NCI-H2196 treated with DMSO at 0.1 percent for 48 hours (cell line): ENCODE results near the gene RAB37.

Experiments
- DNase-seq: peaks from one replicate; lab custom pipeline; 2025; ENCODE audit not compliant: unreplicated experiment; lab: John Stamatoyannopoulos, UW

RAB37 gene

GRCh38 chr17:74728033-74728701, 8.9 kb upstream of the RAB37 start:
- DNase-seq: no peak

DNA sequence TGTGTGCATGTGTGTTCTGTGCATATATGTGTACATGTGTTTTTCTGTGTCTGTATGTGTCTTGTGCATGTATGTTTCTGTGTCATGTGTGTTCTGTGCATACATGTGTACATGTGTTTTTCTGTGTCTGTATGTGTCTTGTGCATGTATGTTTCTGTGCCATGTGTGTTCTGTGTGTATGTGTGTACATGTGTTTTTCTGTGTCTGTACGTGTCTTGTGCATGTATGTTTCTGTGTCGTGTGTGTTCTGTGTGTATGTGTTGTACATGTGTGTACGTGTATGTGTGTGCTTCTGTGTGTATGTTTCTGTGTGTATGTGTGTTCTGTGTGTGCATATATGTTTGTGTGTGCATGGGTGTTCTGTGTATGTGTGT, 8.4 kb upstream of the RAB37 start:
- no peak for DNase-seq

GRCh38 chr17:74729368-74729767, 7.7 kb upstream of the RAB37 start:
- DNase-seq: no peak

DNA sequence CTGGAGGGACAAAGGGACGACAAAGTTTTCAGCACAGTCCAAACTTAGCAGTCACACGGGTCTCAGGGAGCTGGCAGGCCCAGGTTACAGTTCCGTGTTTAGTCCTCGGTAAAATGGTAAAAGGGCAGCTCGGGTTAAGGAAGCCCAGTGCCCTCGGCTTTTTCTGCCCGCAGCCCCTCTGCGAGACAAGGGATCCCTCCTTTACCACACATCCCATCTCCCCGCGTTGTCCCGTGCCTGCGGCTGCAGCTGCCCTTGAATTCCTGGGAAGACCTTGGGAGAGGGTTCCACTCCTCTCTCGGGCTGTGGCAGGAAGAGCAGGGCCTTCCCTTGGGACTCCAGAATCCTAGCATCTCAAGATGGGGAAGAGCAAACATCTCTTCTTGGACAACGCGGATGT, 7.2 kb upstream of the RAB37 start:
- DNase-seq: no peak

DNA sequence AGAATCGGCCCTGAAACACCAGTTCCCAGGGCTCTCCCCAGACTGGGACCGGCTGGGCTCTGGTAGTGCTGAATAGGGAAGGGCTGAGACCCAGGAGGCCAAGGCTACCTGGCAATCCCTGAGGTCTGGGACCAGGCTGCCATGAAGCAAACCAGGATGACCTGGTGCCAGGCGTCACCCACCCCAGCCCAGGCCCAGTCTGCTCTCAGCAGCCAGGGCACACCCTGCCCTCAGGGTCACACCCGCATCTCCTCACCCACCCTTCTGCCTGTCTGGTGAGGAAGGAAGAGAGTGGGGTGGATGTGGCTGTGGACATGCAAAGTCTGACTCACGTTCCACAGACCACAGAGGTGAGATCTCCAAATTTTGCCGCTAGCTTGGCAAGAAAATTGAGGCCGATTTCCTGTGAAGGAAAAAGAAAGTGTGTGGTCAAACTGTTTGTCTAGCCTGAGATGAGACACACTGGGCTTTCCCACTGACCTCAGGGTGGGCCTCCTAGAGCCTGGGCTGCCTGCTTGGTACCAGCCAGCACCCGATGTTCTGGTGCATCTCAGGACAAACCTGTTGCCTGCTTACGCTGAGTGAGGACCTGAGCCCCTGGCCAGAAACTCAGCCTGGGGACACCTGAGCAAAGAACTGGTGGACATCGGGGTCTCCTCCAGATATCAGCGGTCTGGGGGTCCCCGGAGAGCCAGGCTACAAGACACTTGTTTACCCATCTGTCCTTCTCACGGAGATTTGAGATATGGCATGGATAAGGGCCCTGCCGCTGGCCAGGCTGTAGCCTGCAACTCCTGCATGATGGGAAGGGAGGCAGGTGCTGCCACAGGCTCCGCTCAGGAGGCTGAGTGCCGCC, 6.3 kb upstream of the RAB37 start:
- no peak for DNase-seq

DNA sequence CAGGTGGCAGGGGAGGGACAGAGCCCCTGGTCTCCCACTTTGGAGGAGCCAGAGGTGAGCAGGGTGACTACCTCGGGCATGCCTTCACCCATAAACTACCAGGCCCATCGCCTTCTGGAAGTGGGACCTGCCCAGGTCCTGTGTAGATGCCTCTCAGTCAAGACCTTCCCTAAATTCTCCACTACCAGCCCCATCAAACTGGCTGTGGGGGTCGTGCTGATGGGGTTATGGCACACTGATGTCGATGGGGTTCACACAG, 5.8 kb upstream of the RAB37 start:
- DNase-seq: no peak

- no peak for DNase-seq
Observed at GRCh38 chr17:74732042-74732867, 4.8 kb upstream of the RAB37 start.

GRCh38 chr17:74733365-74734122, 3.5 kb upstream of the RAB37 start:
- DNase-seq: no peak

DNA sequence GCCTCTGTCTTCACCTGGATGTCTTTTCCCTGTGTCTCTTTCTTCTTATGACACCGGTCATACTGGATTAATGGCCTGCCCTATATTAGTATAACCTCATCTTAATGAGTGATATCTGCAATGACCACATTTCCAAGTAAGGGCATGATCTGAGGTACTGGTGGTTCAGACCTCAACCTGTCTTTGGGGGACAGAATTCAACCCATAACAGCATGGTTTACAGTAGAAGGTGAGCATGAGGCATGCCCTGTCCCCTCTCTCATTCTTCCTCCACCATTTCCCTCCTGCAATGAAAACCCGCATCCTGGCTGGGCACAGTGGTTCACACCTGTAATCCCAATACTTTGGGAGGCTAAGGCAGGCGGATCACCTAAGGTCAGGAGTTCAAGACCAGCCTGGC, 2.8 kb upstream of the RAB37 start:
- DNase-seq: no peak

- no peak for DNase-seq
Observed at GRCh38 chr17:74737299-74738050, 419 bp downstream of the RAB37 start.

DNA sequence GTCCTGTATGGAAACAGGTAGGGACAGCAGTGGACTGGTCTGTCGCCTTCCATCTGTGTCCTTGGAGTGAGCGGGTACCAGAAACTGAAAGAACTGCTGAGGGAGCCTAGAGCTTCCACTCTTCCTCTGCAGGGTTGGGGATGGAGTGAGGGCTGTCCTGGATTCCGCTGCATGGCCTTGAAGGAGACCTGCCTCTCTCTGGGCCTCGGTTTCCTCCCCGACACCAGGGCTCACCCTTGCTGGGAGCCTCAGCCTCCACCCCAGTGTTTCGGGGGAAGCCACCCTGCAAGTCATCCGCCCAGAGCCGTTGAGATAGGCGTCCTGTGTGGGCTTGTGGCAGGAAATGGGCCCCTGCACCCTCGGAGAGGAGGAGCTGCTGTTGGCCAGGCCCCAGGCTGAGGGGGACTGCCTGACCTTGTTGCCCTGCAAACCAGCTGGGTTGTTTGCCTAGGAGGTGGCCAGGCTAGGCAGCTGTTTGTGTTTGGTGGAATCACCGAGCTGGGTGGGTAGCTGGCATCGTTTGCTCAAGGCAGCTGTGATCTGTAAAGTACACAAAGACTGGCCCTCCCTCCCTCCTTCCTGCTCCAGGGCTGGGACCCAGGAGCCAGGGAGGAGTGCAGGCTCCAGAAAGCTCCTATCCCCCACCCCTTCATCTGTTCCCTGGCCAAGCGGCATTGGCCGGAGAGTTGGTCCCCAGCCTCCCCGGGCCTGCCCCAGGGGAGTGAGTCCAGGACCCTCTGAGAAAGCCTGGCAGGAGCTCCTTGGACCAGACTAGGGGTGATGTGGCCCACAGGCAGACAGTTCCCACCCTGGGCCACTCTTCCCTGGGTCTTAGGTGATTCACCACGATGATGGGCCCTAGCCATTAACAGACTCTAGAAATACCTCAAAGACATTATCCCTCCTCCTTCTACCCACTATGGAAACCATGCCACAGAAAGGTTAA, 1.3 kb downstream of the RAB37 start:
- no peak for DNase-seq

DNA sequence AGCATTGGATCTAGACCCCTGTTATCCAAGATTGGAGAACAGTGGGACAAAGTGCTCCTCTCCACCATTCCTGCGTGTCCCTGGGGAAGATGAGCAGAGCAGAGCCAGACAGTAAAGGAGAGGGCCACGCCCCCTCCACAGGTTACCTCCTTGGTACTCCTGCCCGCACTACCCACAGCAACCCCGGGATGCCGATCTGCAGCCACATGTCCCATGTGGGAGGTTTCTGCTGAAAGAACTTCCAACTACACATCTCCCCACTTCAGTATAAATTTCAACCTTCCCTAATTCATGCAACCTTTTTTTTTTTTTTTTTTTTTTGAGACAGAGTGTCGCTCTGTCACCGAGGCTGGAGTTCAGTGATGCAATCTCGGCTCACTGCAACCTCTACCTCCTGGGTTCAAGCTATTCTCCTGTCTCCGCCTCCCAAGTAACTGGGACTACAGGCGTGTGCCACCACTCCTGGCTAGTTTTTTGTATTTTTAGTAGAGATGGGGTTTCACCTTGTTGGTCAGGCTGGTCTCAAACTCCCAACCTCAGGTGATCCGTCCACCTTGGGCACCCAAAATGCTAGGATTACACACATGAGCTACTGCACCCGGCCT, 2.3 kb downstream of the RAB37 start:
- no peak for DNase-seq

DNA sequence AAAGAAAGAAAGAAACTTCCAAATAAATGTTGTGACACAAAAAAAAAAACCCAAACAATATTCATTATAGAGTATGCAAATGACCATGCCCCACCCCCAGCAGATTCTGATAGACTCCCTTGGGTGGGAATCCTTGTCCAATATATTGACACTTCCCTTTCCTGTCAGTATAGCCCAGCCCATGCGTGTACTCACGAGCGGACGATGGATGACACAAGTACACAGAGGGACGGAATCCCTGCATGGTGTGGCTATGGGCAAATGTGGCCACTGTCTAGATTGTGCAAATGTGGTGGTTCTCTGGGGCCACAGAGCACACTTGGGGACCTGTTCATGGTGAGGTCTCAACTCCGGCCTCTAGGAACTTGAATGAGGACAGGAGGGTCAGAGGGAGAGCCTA, 3.1 kb downstream of the RAB37 start:
- no peak for DNase-seq

- DNase-seq: no peak
Observed at GRCh38 chr17:74740641-74741387, 3.8 kb downstream of the RAB37 start.

DNA sequence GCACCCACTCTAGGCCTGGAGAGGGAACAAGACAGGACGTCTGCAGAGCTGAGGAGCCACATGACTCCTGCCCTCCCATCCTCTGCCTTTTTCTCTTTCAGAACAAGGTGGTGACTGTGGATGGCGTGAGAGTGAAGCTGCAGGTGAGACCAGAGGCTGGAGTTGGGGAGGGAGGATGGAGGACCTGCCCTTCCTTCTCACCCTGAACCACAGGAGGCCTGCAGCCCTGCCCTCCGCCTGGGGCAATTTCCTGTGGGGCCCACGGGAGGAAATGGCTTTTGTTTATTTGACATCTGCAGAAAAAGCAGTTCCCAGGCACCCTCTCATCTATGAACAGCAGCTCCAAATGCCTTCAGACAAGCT, 5.1 kb downstream of the RAB37 start:
- DNase-seq: no peak

GRCh38 chr17:74742978-74743545, 6.0 kb downstream of the RAB37 start:
- DNase-seq: no peak

DNA sequence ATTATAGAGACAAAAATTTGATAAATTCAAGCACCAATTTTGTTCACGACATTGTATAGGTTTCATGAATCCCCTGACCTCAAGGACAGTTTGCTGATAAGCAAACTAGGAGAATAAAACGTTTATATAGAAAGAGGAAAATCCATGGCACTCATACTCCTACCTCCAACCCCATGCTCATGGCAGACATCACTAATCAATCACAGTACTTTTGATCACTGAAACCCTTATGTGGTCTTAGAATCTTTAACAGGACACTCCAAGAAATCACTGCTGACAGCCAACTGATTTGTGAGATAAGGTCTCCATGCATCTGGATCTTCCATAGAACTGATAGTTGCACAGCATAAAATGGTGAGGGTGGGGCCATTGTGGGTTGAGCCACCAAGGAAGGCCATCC, 6.7 kb downstream of the RAB37 start:
- no peak for DNase-seq

DNA sequence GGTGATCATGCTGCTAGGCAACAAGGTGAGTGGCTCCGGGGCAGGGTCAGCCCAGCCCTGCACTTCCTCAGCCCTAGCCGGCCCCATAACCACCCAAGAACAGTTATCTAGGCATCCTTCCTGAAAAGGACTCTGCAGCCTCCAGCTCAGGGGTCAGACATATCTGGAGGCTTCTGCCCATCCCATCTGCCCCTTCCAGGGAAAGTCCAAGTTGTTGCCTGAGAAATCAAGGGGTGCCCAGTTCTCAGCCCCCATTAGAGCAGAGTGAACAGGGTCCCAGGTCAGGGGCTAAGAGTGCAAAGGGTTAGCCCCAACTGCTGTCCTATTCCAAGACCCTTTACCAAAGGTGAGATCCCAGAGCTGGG, 7.3 kb downstream of the RAB37 start:
- no peak for DNase-seq
